Stimulated activated effector memory CD8-positive, alpha-beta T cell treated with anti-CD3 and anti-CD28 coated beads, Interleukin-12 subunit alpha, Interleukin-12 subunit beta, amount 100 ng/mL, for 72 hours (primary cell): ENCODE data around the gene SLC25A18.
"Not testable (repeated sequence)": the region's sequence is repeated elsewhere in the genome, so short reads cannot be mapped to it uniquely, and the experiment has no call there.

Experiments used
- ATAC-seq: fragments of 150-1000 bp; cut with Tn5 transposase; 2 replicates; pipeline ENCODE4 v1.10.0; 2021
- DNase-seq, 2 donors: peaks; one replicate each; pipeline ENCODE4 v3.0.0; 2021 to 2022; ENCODE audit warnings: low spot score in 2 of 2
- H3K27ac Mint-ChIP-seq: one replicate; pipeline ENCODE4 v1.8.0; 2022; ENCODE audit warnings: mild to moderate bottlenecking, mixed read lengths
- H3K36me3 Mint-ChIP-seq: one replicate; pipeline ENCODE4 v1.8.0; 2022; ENCODE audit warnings: mild to moderate bottlenecking, mixed read lengths
- H3K4me1 Mint-ChIP-seq: one replicate; pipeline ENCODE4 v1.8.0; 2022; ENCODE audit warnings: mixed read lengths
- H3K4me3 Mint-ChIP-seq: one replicate; pipeline ENCODE4 v1.8.0; 2022; ENCODE audit warnings: mild to moderate bottlenecking, mixed read lengths
- H3K9me3 Mint-ChIP-seq: one replicate; pipeline ENCODE4 v1.8.0; 2022; ENCODE audit warnings: mixed read lengths

The SLC25A18 gene

DNA sequence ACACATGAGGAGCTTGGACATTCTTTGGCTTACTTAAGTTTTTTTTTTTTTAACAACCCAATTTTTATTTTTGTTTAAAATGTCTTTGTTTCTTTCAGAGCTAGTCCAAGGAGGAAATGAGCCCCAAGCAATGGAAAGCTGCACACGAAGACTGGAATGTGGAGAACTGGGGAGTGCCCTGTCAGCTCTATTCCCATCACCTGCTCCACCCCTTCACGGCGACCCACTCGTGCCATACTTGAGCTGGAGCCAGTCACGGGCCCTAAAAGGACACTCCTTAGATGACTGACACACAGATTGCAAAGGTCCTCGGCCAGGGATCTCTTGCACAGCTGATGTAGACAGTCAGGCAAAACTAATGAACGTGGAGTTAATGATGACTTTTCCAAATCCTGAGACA, 10.6 kb upstream of the SLC25A18 start:
- DNase-seq (no peak), ATAC-seq (no peak)
- H3K4me1 Mint-ChIP-seq, result no peaks in the 10 kb centered on the region
- H3K27ac Mint-ChIP-seq, result no peak overlapping the region
- H3K4me3 Mint-ChIP-seq, result no peak overlapping the region
- H3K36me3 Mint-ChIP-seq, result no peaks in the 10 kb centered on the region
- no peaks in the 10 kb centered on the region for H3K9me3 Mint-ChIP-seq

DNA sequence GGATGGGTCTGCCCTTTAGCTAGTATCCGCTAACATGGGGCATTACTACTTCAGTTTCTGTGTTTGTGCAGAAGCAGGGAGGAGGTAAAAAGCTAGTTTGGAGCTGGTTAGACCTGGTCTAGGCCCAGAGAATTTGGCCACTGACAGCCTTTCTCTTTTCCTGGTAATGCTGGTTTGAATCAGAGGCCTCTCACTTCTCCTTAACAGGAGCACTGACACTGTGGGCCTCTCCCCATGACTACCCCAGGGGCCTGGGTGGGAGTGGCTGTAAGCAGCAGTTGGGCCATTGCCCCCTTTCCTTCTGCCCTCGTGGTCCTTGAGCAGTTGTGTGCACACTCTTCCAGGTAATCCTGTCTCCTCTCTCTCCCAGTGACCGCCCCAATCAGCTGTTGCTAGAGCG, 8.5 kb upstream of the SLC25A18 start:
- Mint-ChIP-seq H3K9me3 (no peaks in the 10 kb centered on the region), H3K27ac (no peak overlapping the region), H3K4me1 (no peaks in the 10 kb centered on the region), H3K4me3 (no peak overlapping the region), H3K36me3 (no peaks in the 10 kb centered on the region)
- DNase-seq (no peak), ATAC-seq (no peak)

DNA sequence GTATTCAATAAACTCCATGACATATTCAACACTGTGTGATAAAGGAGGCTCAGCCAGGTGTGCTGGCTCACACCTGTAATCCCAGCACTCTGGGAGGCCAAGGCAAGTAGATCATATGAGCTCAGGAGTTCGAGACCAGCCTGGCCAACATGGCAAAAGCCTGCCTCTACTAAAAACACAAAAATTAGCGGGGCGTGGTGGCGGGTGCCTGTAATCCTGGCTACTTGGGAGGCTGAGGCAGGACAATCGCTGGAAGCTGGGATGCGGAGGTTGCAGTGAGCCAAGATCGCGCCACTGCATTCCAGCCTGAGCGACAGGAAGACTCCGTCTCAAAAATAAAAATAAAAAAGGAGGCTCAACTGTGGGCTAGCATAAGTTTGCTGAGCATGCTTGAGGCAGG, 4.1 kb upstream of the SLC25A18 start:
- Mint-ChIP-seq H3K4me1 (no peaks in the 10 kb centered on the region), H3K9me3 (no peaks in the 10 kb centered on the region), H3K4me3 (no peak overlapping the region), H3K27ac (no peak overlapping the region), H3K36me3 (no peaks in the 10 kb centered on the region)
- ATAC-seq (no peak), DNase-seq (no peak)

DNA sequence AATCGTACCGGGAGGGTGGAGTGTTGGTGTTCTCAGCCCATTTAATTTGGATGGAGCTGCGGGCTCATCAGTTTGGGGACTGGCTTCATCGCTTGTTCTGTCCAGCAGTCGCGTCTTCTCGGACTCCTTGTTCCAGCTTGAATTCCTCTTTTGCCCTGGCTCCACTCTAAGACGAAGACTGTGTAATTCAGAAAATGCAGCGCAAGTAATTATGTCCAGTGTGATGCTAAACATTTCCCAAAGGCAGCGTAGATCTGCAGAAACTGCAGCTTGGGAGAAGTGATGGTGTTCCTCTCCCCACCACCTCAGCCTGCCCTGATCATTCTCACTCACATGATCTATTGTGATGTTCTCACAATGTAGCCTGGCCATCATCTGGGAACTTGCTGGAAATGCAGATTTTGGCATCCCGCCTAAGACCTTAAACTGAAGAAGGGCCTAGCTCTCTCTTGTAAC, 666 bp downstream of the SLC25A18 start:
- Mint-ChIP-seq H3K9me3 (no peaks in the 10 kb centered on the region), H3K36me3 (no peaks in the 10 kb centered on the region), H3K4me1 (no peaks in the 10 kb centered on the region), H3K4me3 (no peak overlapping the region), H3K27ac (no peak overlapping the region)
- no peak for DNase-seq
- no peak for ATAC-seq

DNA sequence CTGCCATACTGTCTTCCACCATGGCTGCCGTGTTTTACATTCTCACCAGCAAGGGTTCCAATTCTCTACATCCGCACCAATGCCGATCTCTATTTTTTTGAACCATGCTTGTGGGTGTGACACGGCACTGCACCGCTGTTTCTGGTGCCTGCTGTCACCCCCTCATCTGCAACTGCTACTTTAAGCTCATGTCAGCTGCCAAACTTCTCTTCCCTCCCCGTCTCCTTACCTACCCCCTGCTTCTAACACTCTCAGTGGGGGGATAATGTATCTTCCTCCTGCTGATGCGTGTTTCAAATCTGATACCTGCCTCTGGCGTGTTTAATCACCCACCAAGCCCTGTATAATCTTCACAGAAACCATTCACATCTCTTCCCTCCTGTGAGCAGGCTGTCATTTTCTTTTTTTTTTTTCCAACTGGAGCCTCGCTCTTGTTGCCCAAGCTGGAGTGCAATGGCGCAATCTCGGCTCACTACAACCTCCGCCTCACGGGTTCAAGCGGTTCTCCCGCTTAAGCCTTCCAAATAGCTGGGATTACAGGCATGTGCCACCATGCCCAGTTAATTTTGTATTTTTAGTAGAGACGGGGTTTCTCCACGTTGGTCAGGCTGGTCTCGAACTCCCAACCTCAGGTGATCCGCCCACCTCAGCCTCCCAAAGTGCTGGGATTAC, 2.9 kb downstream of the SLC25A18 start:
- not testable (repeated sequence) for H3K36me3 Mint-ChIP-seq, H3K9me3 Mint-ChIP-seq, H3K27ac Mint-ChIP-seq

DNA sequence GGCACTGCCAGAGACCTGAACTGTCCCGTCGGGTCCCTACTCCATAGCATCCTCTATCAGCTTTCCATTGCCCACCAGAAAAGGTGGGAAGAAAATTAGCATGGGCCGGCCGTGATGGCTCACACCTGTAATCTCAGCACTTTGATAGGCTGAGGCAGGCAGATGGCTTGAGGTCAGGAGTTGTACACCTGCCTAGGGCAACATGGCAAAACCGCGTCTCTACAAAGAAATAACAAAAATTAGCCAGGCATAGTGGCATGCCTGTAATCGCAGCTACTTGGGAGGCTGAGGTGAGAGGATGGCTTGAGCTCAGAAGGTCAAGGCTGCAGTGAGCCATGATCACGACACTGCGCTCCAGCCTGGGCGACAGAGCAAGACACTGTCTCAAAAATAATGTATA, 3.5 kb downstream of the SLC25A18 start:
- Mint-ChIP-seq H3K36me3 (no peaks in the 10 kb centered on the region), H3K27ac (no peak overlapping the region), H3K4me3 (no peak overlapping the region), H3K4me1 (no peaks in the 10 kb centered on the region), H3K9me3 (no peaks in the 10 kb centered on the region)
- DNase-seq (no peak), ATAC-seq (no peak)

More for the DNA sequence above, 2.9 kb downstream of the SLC25A18 start:
- ATAC-seq, H3K4me3 Mint-ChIP-seq, DNase-seq, H3K4me1 Mint-ChIP-seq: not testable (repeated sequence)

DNA sequence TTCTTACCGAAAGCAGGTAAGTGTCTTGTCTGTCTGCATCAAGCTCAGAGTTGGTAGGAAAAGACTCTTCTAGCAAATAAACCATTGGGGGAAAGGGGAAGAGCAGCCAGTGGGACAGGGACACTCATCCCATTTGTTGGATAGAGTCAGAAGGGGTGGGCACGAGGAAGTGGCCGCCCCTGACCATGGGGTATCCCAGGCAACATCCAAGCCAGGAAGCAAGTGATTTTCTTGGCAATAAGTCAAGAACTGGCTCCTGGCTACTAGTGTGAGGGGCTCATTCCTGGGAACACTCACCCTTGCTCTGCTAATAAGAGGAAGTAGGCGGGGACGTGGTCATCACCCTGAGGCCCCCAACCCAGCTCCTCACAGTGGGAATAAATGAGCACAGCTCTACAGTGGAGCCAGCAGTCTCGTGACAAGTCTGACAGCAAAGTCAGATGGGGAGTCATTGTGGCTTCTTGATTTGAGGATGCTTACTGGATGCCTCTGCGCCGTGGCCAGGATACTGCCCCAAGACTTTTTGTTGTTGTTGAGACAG, 6.7 kb downstream of the SLC25A18 start:
- no peak overlapping the region for H3K27ac Mint-ChIP-seq
- no peak for DNase-seq
- H3K36me3 Mint-ChIP-seq, result no peaks in the 10 kb centered on the region
- no peak overlapping the region for H3K4me3 Mint-ChIP-seq
- no peaks in the 10 kb centered on the region for H3K4me1 Mint-ChIP-seq
- no peaks in the 10 kb centered on the region for H3K9me3 Mint-ChIP-seq
- ATAC-seq, result peak; percentile 60

DNA sequence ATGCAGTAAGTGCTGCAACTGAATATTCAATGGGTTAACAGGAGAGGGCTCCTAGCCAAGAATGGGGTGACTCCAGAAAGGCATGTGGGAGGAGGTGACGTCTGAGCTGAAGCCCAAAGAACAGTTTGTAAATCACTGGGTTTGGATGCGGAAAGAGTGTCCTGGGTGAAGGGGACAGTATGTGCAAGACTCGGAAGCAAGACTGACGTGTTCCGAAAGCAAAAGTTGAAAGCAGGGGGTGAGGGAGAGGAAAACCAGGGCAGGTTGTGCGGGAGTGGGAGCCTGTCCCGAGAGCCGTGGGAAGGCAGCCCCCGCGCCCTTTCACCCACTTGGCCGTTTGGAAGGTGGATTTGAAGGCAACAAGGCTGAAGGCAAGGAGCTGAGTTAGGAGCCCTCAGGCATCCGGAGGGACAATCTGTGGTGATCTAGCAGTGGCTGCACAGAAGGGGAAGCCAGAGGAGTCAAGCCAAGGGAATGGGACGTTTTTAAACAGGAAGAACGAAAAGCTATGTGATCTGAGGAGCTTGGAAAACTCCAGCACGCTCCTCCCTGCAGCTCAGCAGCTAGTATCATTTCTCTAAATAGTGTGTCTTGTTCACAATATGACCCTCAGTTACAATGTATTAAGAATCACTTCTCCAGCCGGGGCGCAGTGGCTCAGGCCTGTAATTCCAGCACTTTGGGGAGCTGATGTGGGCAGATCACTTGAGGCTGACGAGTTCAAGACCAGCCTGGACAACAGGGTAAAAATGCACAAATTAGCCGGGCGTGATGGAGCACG, 7.7 kb downstream of the SLC25A18 start:
- H3K27ac Mint-ChIP-seq, result no peak overlapping the region
- H3K4me1 Mint-ChIP-seq, result no peaks in the 10 kb centered on the region
- no peak overlapping the region for H3K4me3 Mint-ChIP-seq
- no peaks in the 10 kb centered on the region for H3K36me3 Mint-ChIP-seq
- ATAC-seq (no peak), DNase-seq (no peak)
- H3K9me3 Mint-ChIP-seq, result no peaks in the 10 kb centered on the region

DNA sequence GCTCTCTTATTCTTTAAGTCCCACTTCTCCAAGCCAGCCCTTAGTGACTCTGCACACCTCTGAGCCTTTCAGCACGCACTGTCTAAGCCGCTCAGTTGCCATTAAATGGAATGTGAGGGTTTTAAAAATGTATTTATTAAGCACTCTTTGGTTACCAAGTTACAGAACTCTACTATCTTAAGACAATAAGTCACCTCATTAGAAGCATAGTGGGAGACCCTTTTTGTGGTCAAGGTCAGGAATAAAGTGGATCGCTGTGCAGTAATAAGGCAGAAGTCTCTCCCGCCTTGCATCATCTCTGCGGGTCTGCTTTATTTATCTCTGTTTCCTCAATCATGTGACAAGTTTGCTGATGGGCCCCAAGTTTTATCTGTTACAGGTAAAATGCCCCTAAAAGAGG, 11.9 kb downstream of the SLC25A18 start:
- DNase-seq (no peak), ATAC-seq (no peak)
- no peak overlapping the region for H3K27ac Mint-ChIP-seq
- no peaks in the 10 kb centered on the region for H3K36me3 Mint-ChIP-seq
- H3K4me1 Mint-ChIP-seq, result no peaks in the 10 kb centered on the region
- H3K9me3 Mint-ChIP-seq, result no peaks in the 10 kb centered on the region
- H3K4me3 Mint-ChIP-seq, result no peak overlapping the region

DNA sequence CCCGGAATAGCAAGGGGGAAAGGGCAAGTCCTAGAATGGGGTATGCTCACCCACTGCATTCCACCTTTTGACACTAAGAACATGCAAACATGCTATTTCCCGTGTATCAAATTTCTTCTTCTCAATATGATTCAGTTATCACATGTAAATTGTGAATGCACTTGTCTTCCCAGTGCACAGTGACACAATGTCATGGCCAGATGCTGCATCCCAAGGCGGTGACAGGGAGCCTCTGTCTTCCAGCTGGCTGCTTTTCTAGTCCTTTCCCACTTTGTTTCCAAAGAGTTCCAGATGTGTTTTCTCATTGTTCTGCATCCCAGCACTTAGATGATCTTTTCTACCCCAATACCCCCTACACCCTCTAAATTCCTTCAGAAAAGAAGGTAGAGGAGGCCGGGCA, 12.4 kb downstream of the SLC25A18 start:
- H3K4me1 Mint-ChIP-seq, result no peaks in the 10 kb centered on the region
- H3K4me3 Mint-ChIP-seq, result no peak overlapping the region
- H3K27ac Mint-ChIP-seq, result no peak overlapping the region
- no peaks in the 10 kb centered on the region for H3K36me3 Mint-ChIP-seq
- no peaks in the 10 kb centered on the region for H3K9me3 Mint-ChIP-seq
- no peak for ATAC-seq
- no peak for DNase-seq

DNA sequence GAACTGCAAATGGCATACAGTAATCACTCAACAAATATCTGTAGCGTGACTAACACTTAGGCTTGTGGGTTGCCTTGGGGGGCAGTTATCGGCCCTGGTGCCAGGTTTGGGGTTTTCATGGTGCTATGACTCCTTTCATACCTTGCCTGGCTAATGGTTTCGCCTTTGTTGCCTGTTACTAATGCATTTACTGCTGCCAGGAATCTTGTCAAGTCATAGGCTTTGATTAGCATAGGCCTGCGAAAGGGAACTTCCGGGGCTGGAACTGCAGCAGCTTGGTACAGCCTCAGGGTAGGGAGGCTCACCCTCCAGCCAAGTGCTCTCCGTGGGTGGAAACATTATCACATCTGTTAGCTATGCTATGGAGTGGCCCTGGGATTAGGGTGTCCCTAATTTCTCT, 13.2 kb downstream of the SLC25A18 start:
- H3K4me3 Mint-ChIP-seq, result no peak overlapping the region
- no peak for DNase-seq
- no peak overlapping the region for H3K27ac Mint-ChIP-seq
- no peaks in the 10 kb centered on the region for H3K36me3 Mint-ChIP-seq
- H3K9me3 Mint-ChIP-seq, result no peaks in the 10 kb centered on the region
- H3K4me1 Mint-ChIP-seq, result no peaks in the 10 kb centered on the region
- peak; percentile 69 for ATAC-seq

DNA sequence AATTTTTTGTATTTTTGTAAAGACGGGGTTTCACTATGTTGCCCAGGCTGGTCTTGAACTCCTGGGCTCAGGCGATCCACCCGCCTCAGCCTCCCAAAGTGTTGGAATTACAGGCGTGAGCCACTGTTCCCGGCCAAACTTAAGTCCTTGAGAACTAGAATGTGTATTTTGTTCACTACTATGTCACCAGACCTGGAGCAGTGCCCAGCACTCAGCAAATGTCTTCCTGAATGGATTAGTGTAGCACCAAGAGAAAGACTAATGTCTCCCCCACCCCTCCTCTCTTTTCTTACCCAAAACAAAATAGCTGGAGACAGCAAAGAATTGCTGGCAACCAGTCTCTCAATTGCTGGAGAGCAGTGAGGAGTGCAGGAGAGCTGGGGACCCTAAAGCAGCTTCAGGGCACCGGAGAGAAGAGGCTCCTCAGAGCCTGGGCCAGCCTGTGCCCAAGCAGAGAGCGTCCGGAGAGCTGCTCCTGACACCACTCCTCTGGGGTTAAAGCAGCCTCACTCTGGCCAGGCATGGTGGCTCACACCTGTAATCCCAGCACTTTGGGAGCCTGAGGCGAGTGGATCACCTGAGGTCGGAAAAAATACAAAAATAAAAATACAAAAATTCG, 14.9 kb downstream of the SLC25A18 start:
- Mint-ChIP-seq H3K36me3 (no peaks in the 10 kb centered on the region), H3K4me1 (no peaks in the 10 kb centered on the region), H3K9me3 (no peaks in the 10 kb centered on the region), H3K4me3 (no peak overlapping the region), H3K27ac (no peak overlapping the region)
- DNase-seq (no peak), ATAC-seq (no peak)

DNA sequence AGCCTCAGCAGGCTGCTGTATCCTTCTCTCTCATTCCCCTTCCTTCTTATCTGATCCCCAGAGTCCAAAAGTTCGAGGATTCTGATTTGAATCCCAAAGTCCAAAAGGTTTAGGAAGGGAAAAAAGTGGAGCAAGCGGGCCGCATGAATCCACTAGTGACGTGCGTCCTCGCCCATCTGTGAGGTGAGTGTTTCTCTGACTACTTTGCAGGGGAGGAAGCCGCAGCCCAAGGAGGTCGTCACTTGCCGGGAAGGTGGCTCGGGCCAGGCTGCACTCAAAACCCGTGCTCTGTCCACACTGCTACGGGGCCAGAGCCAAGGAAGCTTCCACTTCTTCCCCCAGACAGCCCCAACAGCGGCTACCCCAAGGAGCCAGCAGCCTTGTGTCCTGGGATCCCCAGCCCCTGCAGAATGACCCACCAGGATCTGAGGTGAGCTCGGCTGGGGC, 16.3 kb downstream of the SLC25A18 start:
- no peaks in the 10 kb centered on the region for H3K36me3 Mint-ChIP-seq
- no peaks in the 10 kb centered on the region for H3K9me3 Mint-ChIP-seq
- no peaks in the 10 kb centered on the region for H3K4me1 Mint-ChIP-seq
- no peak overlapping the region for H3K4me3 Mint-ChIP-seq
- ATAC-seq, result no peak
- no peak for DNase-seq
- H3K27ac Mint-ChIP-seq, result no peak overlapping the region

DNA sequence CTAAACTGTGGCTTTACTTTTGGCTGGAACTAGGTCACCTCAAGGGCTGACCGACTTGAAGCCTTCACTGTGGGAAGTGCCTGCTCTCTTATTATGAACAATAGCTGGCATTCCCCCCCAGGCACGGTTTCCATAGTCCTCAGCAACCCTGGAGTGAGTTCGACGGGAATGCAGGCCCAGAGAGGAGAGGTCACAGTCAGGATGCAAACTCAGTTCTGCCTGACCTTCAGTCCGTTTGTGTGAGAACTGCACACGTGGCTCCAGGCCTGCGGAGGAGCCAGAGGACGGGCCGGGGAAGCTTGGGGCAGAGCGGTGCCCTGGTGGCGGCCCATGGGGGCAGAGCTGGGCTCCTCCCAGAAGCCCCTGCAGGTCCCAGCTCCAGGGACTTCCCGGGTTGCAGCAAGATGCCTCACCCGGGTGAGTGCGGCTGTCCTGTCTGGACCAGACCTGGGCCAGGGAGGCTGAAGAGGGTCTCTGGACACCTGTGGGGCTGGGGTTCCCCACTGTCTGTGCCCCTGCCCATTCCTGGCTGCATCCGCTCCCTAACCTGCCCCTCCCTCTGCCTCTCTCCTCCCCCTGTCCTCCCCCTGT, 17.2 kb downstream of the SLC25A18 start:
- DNase-seq, result no peak
- Mint-ChIP-seq H3K27ac (no peak overlapping the region), H3K36me3 (no peaks in the 10 kb centered on the region), H3K4me3 (no peak overlapping the region), H3K4me1 (no peaks in the 10 kb centered on the region), H3K9me3 (no peaks in the 10 kb centered on the region)
- no peak for ATAC-seq

DNA sequence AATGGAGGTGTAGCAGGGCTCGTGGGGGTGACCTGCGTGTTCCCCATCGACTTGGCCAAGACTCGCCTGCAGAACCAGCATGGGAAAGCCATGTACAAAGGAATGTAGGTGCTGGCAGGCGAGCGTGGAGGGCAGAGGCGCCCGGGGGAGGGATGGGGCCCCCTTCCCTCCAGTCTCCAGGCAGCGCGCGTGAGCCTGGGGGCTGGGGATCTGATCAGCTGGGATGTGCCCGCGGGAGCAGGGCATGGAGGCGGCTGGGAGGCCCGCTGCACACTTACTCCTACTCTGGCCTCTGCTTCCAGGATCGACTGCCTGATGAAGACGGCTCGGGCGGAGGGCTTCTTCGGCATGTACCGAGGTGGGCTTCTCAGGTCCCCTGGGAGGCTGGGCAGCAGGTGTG, 17.8 kb downstream of the SLC25A18 start:
- Mint-ChIP-seq H3K27ac (no peak overlapping the region), H3K4me3 (no peak overlapping the region)

More for the DNA sequence above, 17.8 kb downstream of the SLC25A18 start:
- DNase-seq (no peak), ATAC-seq (no peak)
- H3K36me3 Mint-ChIP-seq, result no peaks in the 10 kb centered on the region
- H3K9me3 Mint-ChIP-seq, result no peaks in the 10 kb centered on the region
- no peaks in the 10 kb centered on the region for H3K4me1 Mint-ChIP-seq
